Measurements from ENCODE around the gene ZBTB42. TPM values are rescaled to one million over a fixed set of nuclear protein-coding genes. Genes with fewer than 3 reads are reported as not detected.

ZBTB42 gene
- total RNA-seq, 1 donor from 2014 or later = 23.5 TPM

- no peak overlapping the region for H3K27ac ChIP-seq
- H3K4me3 ChIP-seq = no peak overlapping the region
- intact Hi-C loops (cut with DNase I) = no loop called here
- no peaks in the 10 kb centered on the region for H3K9me3 ChIP-seq
- H3K27me3 ChIP-seq = no peaks in the 10 kb centered on the region
- H3K4me1 ChIP-seq = peaks cover 3 to 8% of the 10 kb centered on the region in 2 donors
- TF ChIP-seq CTCF (IDR thresholded peaks at IDR 0.05) = no peak
- DNase-seq (ENCODE audit: low spot score in 2 of 2) = no peak
- peaks cover 21 to 29% of the 10 kb centered on the region in 2 donors for H3K36me3 ChIP-seq
Measured at GRCh38 chr14:104767634-104767918, 33.3 kb upstream of the ZBTB42 start.

- Histone ChIP-seq H3K36me3 (peaks cover 32 to 36% of the 10 kb centered on the region in 2 donors), H3K27ac (peak overlapping the region in 1 of 2 donors; percentile 37), H3K27me3 (no peaks in the 10 kb centered on the region), H3K4me1 (peaks cover 3 to 8% of the 10 kb centered on the region in 2 donors), H3K9me3 (no peaks in the 10 kb centered on the region), H3K4me3 (no peak overlapping the region)
- intact Hi-C loops (cut with DNase I) = loop anchor here (1.0 to 2.0 kb wide), 2 partner anchors 58 to 96 kb away; partner anchors contain the start of gene CEP170B
- TF ChIP-seq CTCF (IDR thresholded peaks at IDR 0.05) = peak; percentile 86 to 97 (median 94)
- peak; percentile 48 to 94 for DNase-seq (ENCODE audit: low spot score in 2 of 2)
Measured at GRCh38 chr14:104768437-104769323, 32.2 kb upstream of the ZBTB42 start.

GRCh38 chr14:104769324-104770071 lies 31.4 kb upstream of the ZBTB42 start:
- no peaks in the 10 kb centered on the region for H3K9me3 ChIP-seq
- H3K27ac ChIP-seq = no peak overlapping the region
- no peak overlapping the region for H3K4me3 ChIP-seq
- H3K27me3 ChIP-seq = no peaks in the 10 kb centered on the region
- H3K36me3 ChIP-seq = peaks cover 37 to 44% of the 10 kb centered on the region in 2 donors
- no peak for TF ChIP-seq CTCF (IDR thresholded peaks at IDR 0.05)
- no peak for DNase-seq (ENCODE audit: low spot score in 2 of 2)
- peaks cover 3 to 8% of the 10 kb centered on the region in 2 donors for H3K4me1 ChIP-seq
- intact Hi-C loops (cut with DNase I) = loop anchor here (2.0 kb wide), 1 partner anchor 95 kb away; the partner anchor contains the start of gene CEP170B

- no peak for TF ChIP-seq CTCF (IDR thresholded peaks at IDR 0.05)
- Histone ChIP-seq H3K36me3 (peaks cover 43 to 50% of the 10 kb centered on the region in 2 donors), H3K27ac (no peak overlapping the region), H3K4me3 (no peak overlapping the region), H3K4me1 (peaks cover 3 to 8% of the 10 kb centered on the region in 2 donors), H3K27me3 (no peaks in the 10 kb centered on the region), H3K9me3 (no peaks in the 10 kb centered on the region)
- DNase-seq (ENCODE audit: low spot score in 2 of 2) = no peak
- intact Hi-C loops (cut with DNase I) = no loop called here
Measured at GRCh38 chr14:104770072-104770579, 30.8 kb upstream of the ZBTB42 start.

- peaks cover 49 to 54% of the 10 kb centered on the region in 2 donors for H3K36me3 ChIP-seq
- DNase-seq (ENCODE audit: low spot score in 2 of 2) = no peak
- TF ChIP-seq CTCF (IDR thresholded peaks at IDR 0.05) = peak in 2 of 3 experiments; percentile 30 to 36
- no peak overlapping the region for H3K27ac ChIP-seq
- no peak overlapping the region for H3K4me3 ChIP-seq
- H3K4me1 ChIP-seq = peaks cover 3 to 8% of the 10 kb centered on the region in 2 donors
- no peaks in the 10 kb centered on the region for H3K9me3 ChIP-seq
- no peaks in the 10 kb centered on the region for H3K27me3 ChIP-seq
- intact Hi-C loops (cut with DNase I) = no loop called here
Measured at GRCh38 chr14:104770851-104771272, 30.0 kb upstream of the ZBTB42 start.
